ENCODE measurements around the gene CLSTN1. TPM values are rescaled to one million over a fixed set of nuclear protein-coding genes. Genes with fewer than 3 reads are reported as not detected.

The CLSTN1 gene
- total RNA-seq, 1 donor from 2014 or later: 71.0 TPM

DNA sequence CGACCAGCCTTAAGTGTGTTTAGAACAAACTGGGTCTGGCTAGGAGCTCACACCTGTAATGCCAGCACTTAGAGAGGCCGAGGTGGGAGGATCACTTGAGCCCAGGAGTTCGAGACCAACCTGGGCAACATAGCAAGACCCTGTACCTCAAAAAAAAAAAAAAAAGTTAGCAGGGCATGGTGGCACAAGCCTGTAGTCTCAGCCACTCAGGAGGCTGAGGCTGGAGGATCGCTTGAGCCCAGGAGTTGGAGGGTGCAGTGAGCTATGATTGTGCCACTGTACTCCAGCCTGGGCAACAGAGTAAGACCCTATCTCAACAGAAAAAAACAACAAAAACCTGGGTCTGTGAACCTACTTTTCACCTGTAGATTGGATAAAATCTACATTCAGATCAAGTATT lies 117.6 kb downstream of the CLSTN1 start:
- no peaks in the 10 kb centered on the region for H3K27me3 ChIP-seq
- ATAC-seq (no peak), DNase-seq (no peak)
- intact Hi-C loops (cut with DNase I): no loop called here
- H3K9me3 ChIP-seq: no peaks in the 10 kb centered on the region
- TF ChIP-seq, protein P1, sequence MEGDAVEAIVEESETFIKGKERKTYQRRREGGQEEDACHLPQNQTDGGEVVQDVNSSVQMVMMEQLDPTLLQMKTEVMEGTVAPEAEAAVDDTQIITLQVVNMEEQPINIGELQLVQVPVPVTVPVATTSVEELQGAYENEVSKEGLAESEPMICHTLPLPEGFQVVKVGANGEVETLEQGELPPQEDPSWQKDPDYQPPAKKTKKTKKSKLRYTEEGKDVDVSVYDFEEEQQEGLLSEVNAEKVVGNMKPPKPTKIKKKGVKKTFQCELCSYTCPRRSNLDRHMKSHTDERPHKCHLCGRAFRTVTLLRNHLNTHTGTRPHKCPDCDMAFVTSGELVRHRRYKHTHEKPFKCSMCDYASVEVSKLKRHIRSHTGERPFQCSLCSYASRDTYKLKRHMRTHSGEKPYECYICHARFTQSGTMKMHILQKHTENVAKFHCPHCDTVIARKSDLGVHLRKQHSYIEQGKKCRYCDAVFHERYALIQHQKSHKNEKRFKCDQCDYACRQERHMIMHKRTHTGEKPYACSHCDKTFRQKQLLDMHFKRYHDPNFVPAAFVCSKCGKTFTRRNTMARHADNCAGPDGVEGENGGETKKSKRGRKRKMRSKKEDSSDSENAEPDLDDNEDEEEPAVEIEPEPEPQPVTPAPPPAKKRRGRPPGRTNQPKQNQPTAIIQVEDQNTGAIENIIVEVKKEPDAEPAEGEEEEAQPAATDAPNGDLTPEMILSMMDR (IDR thresholded peaks at IDR 0.05): no peak
- peaks cover 5% of the 10 kb centered on the region for H3K4me1 ChIP-seq
- H3K27ac ChIP-seq: no peak overlapping the region
- H3K4me3 ChIP-seq: no peak overlapping the region
- H3K36me3 ChIP-seq: peaks cover 5% of the 10 kb centered on the region

DNA sequence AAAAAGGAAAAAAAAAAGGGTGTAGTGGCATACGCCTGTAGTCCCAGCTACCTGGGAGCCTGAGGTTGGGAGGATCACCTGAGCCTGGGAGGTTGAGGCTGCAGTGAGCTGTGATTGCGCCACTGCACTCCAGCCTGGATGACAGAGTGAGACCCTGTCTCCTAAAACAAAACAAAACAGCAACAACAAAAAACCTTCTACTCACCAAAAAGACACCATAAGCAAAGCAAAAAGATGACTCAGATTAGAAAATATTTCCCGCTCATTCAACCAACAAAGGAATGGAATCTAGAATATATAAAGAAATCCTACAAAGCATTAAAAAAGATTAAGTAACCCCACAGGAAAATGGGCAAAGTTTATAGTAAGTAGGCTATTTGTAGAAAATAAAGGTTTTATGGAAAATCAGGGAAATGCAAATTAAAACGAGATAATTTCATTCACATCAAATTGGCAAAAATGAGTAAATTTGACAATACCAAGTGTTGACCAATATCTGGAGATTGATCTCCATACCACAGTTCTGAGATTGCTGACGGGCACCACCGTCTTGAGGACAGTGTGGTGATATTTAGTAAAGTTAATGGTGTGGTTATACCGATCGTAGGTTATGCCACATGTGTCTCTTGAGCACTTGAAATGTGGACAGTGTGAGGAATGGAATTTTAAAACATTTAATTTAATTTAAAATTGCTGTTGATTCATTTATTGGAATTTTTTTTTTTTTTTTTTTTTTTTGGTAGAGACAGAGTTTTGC lies 118.2 kb downstream of the CLSTN1 start:
- H3K36me3 ChIP-seq: no peaks in the 10 kb centered on the region
- no peaks in the 10 kb centered on the region for H3K27me3 ChIP-seq
- no peak for DNase-seq
- H3K9me3 ChIP-seq: no peaks in the 10 kb centered on the region
- TF ChIP-seq, protein P1 (IDR thresholded peaks at IDR 0.05): no peak
- no peak overlapping the region for H3K27ac ChIP-seq
- H3K4me3 ChIP-seq: no peak overlapping the region
- intact Hi-C loops (cut with DNase I): no loop called here
- peaks cover 5% of the 10 kb centered on the region for H3K4me1 ChIP-seq
- no peak for ATAC-seq

DNA sequence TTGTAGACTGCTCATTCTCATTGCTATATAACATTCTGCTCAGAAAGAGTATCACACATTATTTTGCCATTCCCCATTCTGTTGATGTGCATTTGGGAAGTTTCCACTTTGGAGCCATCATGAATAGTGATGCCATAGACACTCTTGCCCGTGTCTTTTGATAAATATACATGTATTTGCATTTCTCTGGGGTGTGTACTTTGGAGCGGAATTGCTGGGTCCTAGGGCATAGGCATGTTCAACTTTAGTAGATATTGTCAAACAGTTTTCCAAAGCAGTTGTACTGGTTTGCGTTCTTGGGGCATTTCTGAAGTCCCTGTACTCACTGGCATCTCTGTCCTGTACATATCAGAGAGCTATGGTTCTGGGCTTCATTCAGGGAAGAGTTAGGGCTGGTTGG lies 120.1 kb downstream of the CLSTN1 start:
- Histone ChIP-seq H3K9me3 (no peaks in the 10 kb centered on the region), H3K4me3 (no peak overlapping the region), H3K4me1 (peaks cover 5% of the 10 kb centered on the region), H3K36me3 (no peaks in the 10 kb centered on the region), H3K27ac (no peak overlapping the region), H3K27me3 (no peaks in the 10 kb centered on the region)
- DNase-seq (no peak), ATAC-seq (no peak)
- intact Hi-C loops (cut with DNase I): no loop called here
- TF ChIP-seq, protein P1 (IDR thresholded peaks at IDR 0.05): no peak

DNA sequence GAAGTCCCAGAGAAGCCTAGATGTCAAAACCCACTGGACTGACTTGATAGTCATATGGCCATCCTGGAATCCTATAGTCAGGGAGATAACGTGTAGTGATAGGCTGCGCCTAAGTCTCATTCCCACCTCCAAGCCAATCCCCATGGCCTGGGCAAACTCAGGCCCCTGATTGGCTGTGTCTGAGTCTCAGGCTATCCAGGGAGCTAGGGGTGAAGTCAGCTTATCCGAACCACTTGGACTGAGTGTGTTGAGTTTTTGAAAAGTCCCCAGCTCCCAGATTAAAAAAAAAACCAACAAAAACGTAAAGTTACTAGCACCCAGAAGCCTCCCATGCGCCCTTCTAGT lies 120.6 kb downstream of the CLSTN1 start:
- Histone ChIP-seq H3K36me3 (no peaks in the 10 kb centered on the region), H3K4me3 (no peak overlapping the region), H3K27me3 (no peaks in the 10 kb centered on the region), H3K9me3 (no peaks in the 10 kb centered on the region), H3K27ac (no peak overlapping the region), H3K4me1 (peaks cover 5% of the 10 kb centered on the region)
- ATAC-seq: no peak
- TF ChIP-seq, protein P1 (IDR thresholded peaks at IDR 0.05): no peak
- intact Hi-C loops (cut with DNase I): no loop called here
- DNase-seq: no peak

DNA sequence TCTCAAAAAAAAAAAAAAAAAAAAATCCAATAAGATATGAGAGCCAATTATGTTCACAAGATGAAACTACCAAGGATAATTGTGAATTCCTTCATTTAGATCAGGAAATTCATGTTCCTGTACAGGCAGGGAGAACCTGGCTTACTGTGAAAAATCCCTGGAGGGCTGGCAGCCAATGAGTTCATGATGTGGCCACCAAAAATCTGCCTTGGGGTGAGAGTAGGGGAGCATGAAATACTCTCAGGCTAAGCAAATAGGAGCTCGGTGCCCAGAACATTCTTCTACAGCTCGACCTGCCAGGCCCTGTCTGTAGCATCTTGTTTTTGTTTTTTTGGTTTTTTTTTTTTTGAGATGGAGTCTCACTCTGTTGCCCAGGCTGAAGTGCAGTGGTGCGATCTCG lies 122.1 kb downstream of the CLSTN1 start:
- no peaks in the 10 kb centered on the region for H3K27me3 ChIP-seq
- no peak for DNase-seq

More for the DNA sequence above, 122.1 kb downstream of the CLSTN1 start:
- Histone ChIP-seq H3K9me3 (no peaks in the 10 kb centered on the region), H3K4me1 (peaks cover 5% of the 10 kb centered on the region), H3K36me3 (no peaks in the 10 kb centered on the region), H3K4me3 (no peak overlapping the region), H3K27ac (no peak overlapping the region)
- intact Hi-C loops (cut with DNase I): no loop called here
- no peak for ATAC-seq
- TF ChIP-seq, protein P1 (IDR thresholded peaks at IDR 0.05): no peak
